WTC11 (cell line): ENCODE results near the gene HS2ST1.

Source experiments
- CREB1 ChIP-seq: sonication (generic); formaldehyde crosslinking; IDR thresholded peaks from 2 replicates; pipeline ENCODE4 v1.8.0; 2023; ENCODE audit warnings: mild to moderate bottlenecking, missing genetic modification reagents
- NR3C1 ChIP-seq: sonication (generic); formaldehyde crosslinking; conservative IDR thresholded peaks from 2 replicates; pipeline ENCODE4 v1.8.1; 2023; ENCODE audit warnings: low read depth, mild to moderate bottlenecking, missing genetic modification reagents
- TF ChIP-seq, protein P1 (sequence below): fragments of 200-600 bp; IDR thresholded peaks from 2 replicates; pipeline ENCODE4 v1.8.0; 2022; ENCODE audit warnings: antibody characterized with exemption

DNA sequence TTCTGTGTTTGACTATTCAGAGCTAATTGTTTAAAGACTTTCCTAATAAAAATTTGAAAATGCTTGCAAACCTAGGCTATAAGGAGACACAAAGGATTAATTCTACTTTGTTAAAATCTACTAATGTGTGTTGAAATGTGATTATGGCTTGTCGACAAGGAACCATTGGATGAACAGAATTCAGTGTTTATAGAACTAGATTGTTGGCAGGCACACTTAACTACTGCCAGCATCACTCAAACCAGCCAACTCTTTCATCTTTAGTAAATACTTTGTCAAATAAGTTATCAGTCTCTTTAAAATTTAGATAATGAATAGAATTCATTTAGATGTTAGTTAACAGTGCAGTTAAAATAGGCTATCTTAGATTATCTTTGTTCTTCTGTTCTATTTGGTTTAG, 27.6 kb downstream of the HS2ST1 start:
- no peak for TF ChIP-seq NR3C1 (CRISPR knock-in tag)
- no peak for TF ChIP-seq CREB1 (CRISPR knock-in tag)
- TF ChIP-seq, protein P1, sequence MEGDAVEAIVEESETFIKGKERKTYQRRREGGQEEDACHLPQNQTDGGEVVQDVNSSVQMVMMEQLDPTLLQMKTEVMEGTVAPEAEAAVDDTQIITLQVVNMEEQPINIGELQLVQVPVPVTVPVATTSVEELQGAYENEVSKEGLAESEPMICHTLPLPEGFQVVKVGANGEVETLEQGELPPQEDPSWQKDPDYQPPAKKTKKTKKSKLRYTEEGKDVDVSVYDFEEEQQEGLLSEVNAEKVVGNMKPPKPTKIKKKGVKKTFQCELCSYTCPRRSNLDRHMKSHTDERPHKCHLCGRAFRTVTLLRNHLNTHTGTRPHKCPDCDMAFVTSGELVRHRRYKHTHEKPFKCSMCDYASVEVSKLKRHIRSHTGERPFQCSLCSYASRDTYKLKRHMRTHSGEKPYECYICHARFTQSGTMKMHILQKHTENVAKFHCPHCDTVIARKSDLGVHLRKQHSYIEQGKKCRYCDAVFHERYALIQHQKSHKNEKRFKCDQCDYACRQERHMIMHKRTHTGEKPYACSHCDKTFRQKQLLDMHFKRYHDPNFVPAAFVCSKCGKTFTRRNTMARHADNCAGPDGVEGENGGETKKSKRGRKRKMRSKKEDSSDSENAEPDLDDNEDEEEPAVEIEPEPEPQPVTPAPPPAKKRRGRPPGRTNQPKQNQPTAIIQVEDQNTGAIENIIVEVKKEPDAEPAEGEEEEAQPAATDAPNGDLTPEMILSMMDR = no peak
